CD4-positive, alpha-beta T cell treated with Interferon gamma for 1 hour (primary cell): ENCODE measurements around the gene AFTPH.
A peak's percentile ranks its signal among the peaks of the same experiment; 100 is the strongest.

Experiments used
- DNase-seq: peaks from one replicate; pipeline ENCODE4 v3.0.0-alpha.2; 2020

AFTPH gene

DNA sequence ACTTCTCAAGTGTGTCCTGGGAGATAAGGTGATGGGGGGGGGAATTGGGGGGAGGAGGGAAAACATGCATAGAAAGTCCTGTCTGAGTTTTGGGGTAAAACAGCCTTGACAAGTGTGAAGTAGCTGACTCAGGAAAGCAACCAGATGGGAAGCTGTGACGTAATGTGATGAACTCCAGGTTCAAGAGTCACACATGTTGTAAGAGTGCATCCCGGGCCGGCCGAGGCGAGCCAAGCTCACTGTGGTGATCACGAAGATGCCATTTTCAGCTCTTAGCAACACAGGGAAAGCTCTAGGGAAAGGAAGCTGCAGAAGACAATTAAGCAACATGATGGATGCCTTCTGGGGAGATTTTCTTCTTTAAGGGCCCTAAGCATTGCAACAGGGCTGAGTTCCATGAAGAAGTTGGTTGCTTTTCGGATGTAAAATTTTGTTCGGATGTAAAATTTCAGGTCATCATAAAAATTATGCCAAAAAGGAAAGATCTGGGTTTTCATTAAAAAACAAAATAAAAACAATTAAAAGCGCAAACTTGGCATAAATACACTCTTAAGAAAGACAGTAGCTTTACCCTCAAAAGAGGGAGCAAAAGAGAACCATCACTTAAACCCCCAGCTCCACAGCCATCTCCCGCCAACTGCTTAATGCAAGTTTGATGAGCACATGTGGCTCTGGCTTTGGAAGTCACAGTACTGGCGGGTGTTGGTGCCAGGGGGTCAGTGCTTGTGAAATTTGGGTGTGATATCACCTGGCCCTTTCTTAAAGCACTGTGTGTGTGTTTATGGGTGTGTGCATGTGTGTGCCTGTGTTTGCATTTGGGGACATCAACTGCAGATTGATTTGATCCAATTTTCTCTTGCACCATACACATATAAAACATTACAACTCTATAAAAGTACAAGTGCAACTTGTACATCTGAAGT lies 110.5 kb downstream of the AFTPH start:
- DNase-seq, result peak; percentile 33

GRCh38 chr2:64635976-64636911 lies 112.1 kb downstream of the AFTPH start:
- no peak for DNase-seq

DNA sequence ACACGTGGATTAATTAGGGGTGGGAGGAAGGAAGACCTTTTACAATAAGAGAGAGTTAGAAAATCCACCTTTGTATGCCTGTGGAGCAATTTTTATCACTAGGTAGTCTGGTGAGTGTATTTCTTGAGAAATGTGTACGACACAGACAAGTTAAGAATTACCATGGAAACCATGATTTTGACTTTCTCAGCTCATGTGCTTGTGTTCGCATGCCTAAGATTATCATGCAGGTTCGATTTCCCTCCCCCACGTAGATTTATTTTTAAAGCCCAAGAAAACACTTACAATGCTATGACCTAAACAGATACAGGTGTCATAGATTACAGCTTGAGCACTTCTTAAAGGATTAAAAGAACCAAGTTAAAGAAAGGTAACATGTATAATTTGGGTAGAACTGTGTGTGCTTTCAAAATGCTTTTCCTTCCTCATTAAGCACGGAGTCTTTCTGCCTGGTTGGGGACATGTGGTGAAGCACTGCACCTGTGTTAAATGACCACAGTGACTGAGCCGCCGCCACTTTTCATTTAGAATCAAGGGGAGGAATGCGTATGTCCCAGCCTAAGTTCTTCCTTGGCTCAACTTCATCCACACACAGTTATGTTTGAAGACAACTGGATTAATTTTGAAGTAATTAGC lies 113.0 kb downstream of the AFTPH start:
- DNase-seq, result peak; percentile 32

- no peak for DNase-seq
Observed at GRCh38 chr2:64637931-64638330, 113.8 kb downstream of the AFTPH start.

- no peak for DNase-seq
Observed at GRCh38 chr2:64638502-64639120, 114.5 kb downstream of the AFTPH start.

DNA sequence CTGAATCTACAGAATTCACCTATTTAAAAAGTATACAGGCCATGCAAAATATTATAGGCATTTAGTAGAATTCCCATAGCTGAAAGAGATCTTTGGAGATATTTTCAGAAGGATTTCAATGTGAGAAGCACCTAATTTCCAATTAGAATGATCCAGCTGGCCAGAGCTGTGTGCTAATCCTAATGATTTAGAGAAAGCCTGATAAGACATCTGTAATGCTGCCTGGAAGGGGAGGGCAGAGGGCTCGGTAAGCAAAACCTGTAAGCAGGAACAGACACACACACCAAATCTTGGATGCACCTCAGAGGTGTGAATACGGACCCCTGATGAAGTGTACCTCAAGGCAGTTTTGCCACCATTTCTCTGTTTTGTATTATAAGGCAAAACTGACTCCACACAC lies 115.6 kb downstream of the AFTPH start:
- DNase-seq, result no peak

DNA sequence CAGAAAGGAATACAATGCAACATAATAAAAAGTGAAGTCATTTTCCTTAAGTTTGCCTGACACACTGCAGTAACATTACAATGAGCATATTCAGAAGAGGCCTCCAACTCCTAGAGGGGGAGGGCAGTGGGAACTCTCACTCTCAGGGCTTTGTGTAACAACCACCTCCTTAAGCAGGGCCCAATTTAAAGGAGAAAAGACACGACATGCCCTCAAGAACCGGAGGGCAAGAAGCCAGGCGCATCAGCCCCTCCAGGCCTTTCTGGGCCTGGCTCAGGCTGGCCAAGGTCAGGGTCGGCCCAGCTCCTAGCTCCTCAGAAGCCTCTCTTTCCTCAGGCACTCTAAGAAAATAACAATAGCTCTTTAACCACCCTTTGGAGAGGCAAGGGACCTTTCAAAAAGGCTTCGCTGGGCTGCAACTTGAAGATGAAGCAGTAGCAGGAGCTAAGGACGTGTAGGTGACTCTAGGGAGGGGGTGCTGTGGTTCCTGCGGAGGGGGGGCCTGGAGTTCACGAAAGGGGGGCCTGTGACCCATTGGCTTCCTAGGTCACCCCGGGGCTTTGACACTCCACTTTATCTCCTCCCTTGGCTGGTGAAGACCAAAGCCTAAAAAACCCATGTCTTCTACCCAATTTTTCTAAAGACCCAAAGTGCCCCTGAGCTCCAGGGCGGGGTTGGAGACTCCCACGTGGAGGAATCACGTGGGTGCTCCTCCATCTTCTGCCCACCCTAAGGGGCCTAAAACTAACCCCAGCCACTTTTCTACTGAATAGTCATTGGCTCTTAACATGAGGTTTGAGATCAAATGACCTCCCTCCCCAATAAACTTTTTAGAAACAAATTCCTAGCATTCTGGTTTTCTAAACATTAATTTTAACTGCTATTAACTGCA lies 116.3 kb downstream of the AFTPH start:
- DNase-seq, result no peak

GRCh38 chr2:64641599-64641998 lies 117.5 kb downstream of the AFTPH start:
- no peak for DNase-seq
